Activated naive CD8-positive, alpha-beta T cell treated with anti-CD3 and anti-CD28 coated beads for 36 hours (primary cell): ENCODE results near the gene FANCI. TPM values are rescaled to one million over a fixed set of nuclear protein-coding genes. Genes with fewer than 3 reads are reported as not detected.
A peak's percentile ranks its signal among the peaks of the same experiment; 100 is the strongest.
"Not testable (repeated sequence)": the region's sequence is repeated elsewhere in the genome, so short reads cannot be mapped to it uniquely, and the experiment has no call there.

Experiments
- DNase-seq: peaks from one replicate; pipeline ENCODE4 v3.0.0; 2021
- H3K27ac Mint-ChIP-seq: one replicate; pipeline ENCODE4 v1.8.0; 2022; ENCODE audit warnings: mild to moderate bottlenecking, moderate library complexity, mixed read lengths
- H3K27me3 Mint-ChIP-seq: one replicate; pipeline ENCODE4 v1.8.0; 2022; ENCODE audit warnings: mild to moderate bottlenecking, mixed read lengths
- H3K36me3 Mint-ChIP-seq: one replicate; pipeline ENCODE4 v1.8.0; 2021; ENCODE audit warnings: mild to moderate bottlenecking, mixed read lengths
- H3K4me1 Mint-ChIP-seq: one replicate; pipeline ENCODE4 v1.8.0; 2021; ENCODE audit warnings: mixed read lengths
- H3K4me3 Mint-ChIP-seq: one replicate; pipeline ENCODE4 v1.8.0; 2022; ENCODE audit warnings: mild to moderate bottlenecking, moderate library complexity, mixed read lengths
- H3K9me3 Mint-ChIP-seq: one replicate; pipeline ENCODE4 v1.8.0; 2022; ENCODE audit warnings: mixed read lengths
- total RNA-seq, 2 experiments: library from RNA; stranded (reverse); gene quantifications; one replicate each; pipeline ENCODE4 v1.2.3, GENCODE V29; 2021

Gene FANCI
- total RNA-seq, 2 experiments from 2014 or later, result 169 to 174 TPM

- H3K36me3 Mint-ChIP-seq, result peaks cover 43% of the 10 kb centered on the region
- H3K27ac Mint-ChIP-seq, result peak overlapping the region; percentile 91
- no peaks in the 10 kb centered on the region for H3K9me3 Mint-ChIP-seq
- H3K27me3 Mint-ChIP-seq, result peaks cover 4% of the 10 kb centered on the region
- H3K4me3 Mint-ChIP-seq, result peak overlapping the region; percentile 94
- no peak for DNase-seq
- H3K4me1 Mint-ChIP-seq, result peaks cover 32% of the 10 kb centered on the region
These were observed 760 bp downstream of the FANCI start for GRCh38 chr15:89244574-89244903.

- Mint-ChIP-seq H3K27ac (no peak overlapping the region), H3K4me3 (no peak overlapping the region), H3K9me3 (no peaks in the 10 kb centered on the region), H3K4me1 (peaks cover 35% of the 10 kb centered on the region), H3K27me3 (peaks cover 4% of the 10 kb centered on the region), H3K36me3 (peaks cover 61% of the 10 kb centered on the region)
- no peak for DNase-seq
These were observed 3.7 kb downstream of the FANCI start for GRCh38 chr15:89247446-89247845.

- Mint-ChIP-seq H3K36me3 (peaks cover 71% of the 10 kb centered on the region), H3K4me1 (peaks cover 25% of the 10 kb centered on the region), H3K4me3 (no peak overlapping the region), H3K9me3 (no peaks in the 10 kb centered on the region), H3K27ac (no peak overlapping the region), H3K27me3 (no peaks in the 10 kb centered on the region)
- no peak for DNase-seq
These were observed 4.8 kb downstream of the FANCI start for GRCh38 chr15:89248584-89248983.

- peaks cover 71% of the 10 kb centered on the region for H3K36me3 Mint-ChIP-seq
- not testable (repeated sequence) for H3K27ac Mint-ChIP-seq, H3K4me3 Mint-ChIP-seq, H3K9me3 Mint-ChIP-seq, DNase-seq, H3K27me3 Mint-ChIP-seq
- peaks cover 23% of the 10 kb centered on the region for H3K4me1 Mint-ChIP-seq
These were observed 6.4 kb downstream of the FANCI start for GRCh38 chr15:89250142-89250541.

- H3K27ac Mint-ChIP-seq, DNase-seq, H3K27me3 Mint-ChIP-seq, H3K9me3 Mint-ChIP-seq, H3K4me3 Mint-ChIP-seq, H3K4me1 Mint-ChIP-seq: not testable (repeated sequence)
- peaks cover 29% of the 10 kb centered on the region for H3K36me3 Mint-ChIP-seq
These were observed 33.5 kb downstream of the FANCI start for GRCh38 chr15:89277281-89277680.

- no peaks in the 10 kb centered on the region for H3K4me1 Mint-ChIP-seq
- peaks cover 29% of the 10 kb centered on the region for H3K36me3 Mint-ChIP-seq
- DNase-seq, result no peak
- H3K4me3 Mint-ChIP-seq, result no peak overlapping the region
- H3K9me3 Mint-ChIP-seq, result no peaks in the 10 kb centered on the region
- H3K27ac Mint-ChIP-seq, result no peak overlapping the region
- H3K27me3 Mint-ChIP-seq, result no peaks in the 10 kb centered on the region
These were observed 34.5 kb downstream of the FANCI start for GRCh38 chr15:89278307-89278706.

- H3K9me3 Mint-ChIP-seq, result no peaks in the 10 kb centered on the region
- no peaks in the 10 kb centered on the region for H3K4me1 Mint-ChIP-seq
- no peak overlapping the region for H3K4me3 Mint-ChIP-seq
- H3K36me3 Mint-ChIP-seq, result peaks cover 41% of the 10 kb centered on the region
- H3K27me3 Mint-ChIP-seq, result no peaks in the 10 kb centered on the region
- no peak for DNase-seq
- no peak overlapping the region for H3K27ac Mint-ChIP-seq
These were observed 38.9 kb downstream of the FANCI start for GRCh38 chr15:89282631-89283030.

- DNase-seq, result no peak
- no peaks in the 10 kb centered on the region for H3K27me3 Mint-ChIP-seq
- H3K9me3 Mint-ChIP-seq, result no peaks in the 10 kb centered on the region
- peaks cover 39% of the 10 kb centered on the region for H3K36me3 Mint-ChIP-seq
- H3K4me3 Mint-ChIP-seq, result no peak overlapping the region
- H3K4me1 Mint-ChIP-seq, result no peaks in the 10 kb centered on the region
- no peak overlapping the region for H3K27ac Mint-ChIP-seq
These were observed 39.4 kb downstream of the FANCI start for GRCh38 chr15:89283201-89283600.

GRCh38 chr15:89291934-89292438, 48.2 kb downstream of the FANCI start:
- no peak overlapping the region for H3K4me3 Mint-ChIP-seq
- DNase-seq, result no peak
- H3K36me3 Mint-ChIP-seq, result peaks cover 58% of the 10 kb centered on the region
- no peaks in the 10 kb centered on the region for H3K9me3 Mint-ChIP-seq
- no peaks in the 10 kb centered on the region for H3K27me3 Mint-ChIP-seq
- no peaks in the 10 kb centered on the region for H3K4me1 Mint-ChIP-seq
- H3K27ac Mint-ChIP-seq, result no peak overlapping the region

GRCh38 chr15:89293012-89293411, 49.2 kb downstream of the FANCI start:
- Mint-ChIP-seq H3K27me3 (no peaks in the 10 kb centered on the region), H3K4me1 (no peaks in the 10 kb centered on the region), H3K36me3 (peaks cover 61% of the 10 kb centered on the region), H3K9me3 (no peaks in the 10 kb centered on the region), H3K27ac (no peak overlapping the region), H3K4me3 (no peak overlapping the region)
- DNase-seq, result no peak

- no peak for DNase-seq
- H3K4me3 Mint-ChIP-seq, result no peak overlapping the region
- H3K27me3 Mint-ChIP-seq, result no peaks in the 10 kb centered on the region
- peaks cover 50% of the 10 kb centered on the region for H3K36me3 Mint-ChIP-seq
- peaks cover 4% of the 10 kb centered on the region for H3K4me1 Mint-ChIP-seq
- H3K9me3 Mint-ChIP-seq, result no peaks in the 10 kb centered on the region
- no peak overlapping the region for H3K27ac Mint-ChIP-seq
These were observed 56.1 kb downstream of the FANCI start for GRCh38 chr15:89299896-89300295.

GRCh38 chr15:89301304-89302089, 57.7 kb downstream of the FANCI start:
- Mint-ChIP-seq H3K27ac (peak overlapping the region; percentile 68), H3K9me3 (no peaks in the 10 kb centered on the region), H3K4me1 (peaks cover 4% of the 10 kb centered on the region), H3K36me3 (peaks cover 52% of the 10 kb centered on the region), H3K4me3 (no peak overlapping the region), H3K27me3 (no peaks in the 10 kb centered on the region)
- no peak for DNase-seq

- no peak overlapping the region for H3K27ac Mint-ChIP-seq
- no peaks in the 10 kb centered on the region for H3K9me3 Mint-ChIP-seq
- peaks cover 4% of the 10 kb centered on the region for H3K4me1 Mint-ChIP-seq
- H3K36me3 Mint-ChIP-seq, result peaks cover 47% of the 10 kb centered on the region
- DNase-seq, result no peak
- H3K27me3 Mint-ChIP-seq, result no peaks in the 10 kb centered on the region
- no peak overlapping the region for H3K4me3 Mint-ChIP-seq
These were observed 60.2 kb downstream of the FANCI start for GRCh38 chr15:89303986-89304385.

- peaks cover 47% of the 10 kb centered on the region for H3K36me3 Mint-ChIP-seq
- H3K27me3 Mint-ChIP-seq, result no peaks in the 10 kb centered on the region
- H3K4me3 Mint-ChIP-seq, result no peak overlapping the region
- no peaks in the 10 kb centered on the region for H3K9me3 Mint-ChIP-seq
- peaks cover 4% of the 10 kb centered on the region for H3K4me1 Mint-ChIP-seq
- no peak for DNase-seq
- no peak overlapping the region for H3K27ac Mint-ChIP-seq
These were observed 61.6 kb downstream of the FANCI start for GRCh38 chr15:89305395-89305794.

GRCh38 chr15:89307046-89307587, 63.3 kb downstream of the FANCI start:
- Mint-ChIP-seq H3K4me3 (no peak overlapping the region), H3K27me3 (no peaks in the 10 kb centered on the region), H3K36me3 (peaks cover 43% of the 10 kb centered on the region), H3K4me1 (peaks cover 2% of the 10 kb centered on the region), H3K9me3 (no peaks in the 10 kb centered on the region), H3K27ac (no peak overlapping the region)
- no peak for DNase-seq

- H3K4me3 Mint-ChIP-seq, result no peak overlapping the region
- peaks cover 2% of the 10 kb centered on the region for H3K4me1 Mint-ChIP-seq
- no peak overlapping the region for H3K27ac Mint-ChIP-seq
- no peaks in the 10 kb centered on the region for H3K27me3 Mint-ChIP-seq
- H3K9me3 Mint-ChIP-seq, result no peaks in the 10 kb centered on the region
- DNase-seq, result no peak
- peaks cover 43% of the 10 kb centered on the region for H3K36me3 Mint-ChIP-seq
These were observed 64.0 kb downstream of the FANCI start for GRCh38 chr15:89307791-89308190.
